ENCODE results near the gene IRF2BPL. TPM values are rescaled to one million over a fixed set of nuclear protein-coding genes. Genes with fewer than 3 reads are reported as not detected.

Gene IRF2BPL
- total RNA-seq, 1 donor, result 21.6 TPM

DNA sequence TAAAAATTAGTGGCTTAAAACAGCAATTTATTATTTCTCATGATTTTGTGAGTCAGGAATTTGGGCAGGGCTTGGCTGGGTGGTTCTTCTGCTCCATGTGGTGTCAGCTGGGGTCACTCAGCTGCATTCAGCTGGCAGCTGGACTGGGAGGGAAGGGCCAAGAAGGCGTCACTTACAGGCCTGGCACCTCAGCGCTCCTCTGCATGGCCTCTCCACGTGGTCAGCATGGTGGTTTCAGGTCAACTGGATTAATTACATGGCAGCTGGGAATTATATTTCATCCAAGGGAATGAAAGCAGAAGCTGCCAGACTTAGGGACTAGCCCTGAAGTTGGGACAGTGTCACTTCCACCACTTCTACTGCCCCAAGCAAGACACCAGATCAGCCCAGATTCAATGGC lies 27.5 kb upstream of the IRF2BPL start:
- H3K4me3 ChIP-seq (ENCODE audit: low read depth, low read length), result no peak overlapping the region
- no peak for DNase-seq (ENCODE audit: low read depth)
- TF ChIP-seq, protein P1, sequence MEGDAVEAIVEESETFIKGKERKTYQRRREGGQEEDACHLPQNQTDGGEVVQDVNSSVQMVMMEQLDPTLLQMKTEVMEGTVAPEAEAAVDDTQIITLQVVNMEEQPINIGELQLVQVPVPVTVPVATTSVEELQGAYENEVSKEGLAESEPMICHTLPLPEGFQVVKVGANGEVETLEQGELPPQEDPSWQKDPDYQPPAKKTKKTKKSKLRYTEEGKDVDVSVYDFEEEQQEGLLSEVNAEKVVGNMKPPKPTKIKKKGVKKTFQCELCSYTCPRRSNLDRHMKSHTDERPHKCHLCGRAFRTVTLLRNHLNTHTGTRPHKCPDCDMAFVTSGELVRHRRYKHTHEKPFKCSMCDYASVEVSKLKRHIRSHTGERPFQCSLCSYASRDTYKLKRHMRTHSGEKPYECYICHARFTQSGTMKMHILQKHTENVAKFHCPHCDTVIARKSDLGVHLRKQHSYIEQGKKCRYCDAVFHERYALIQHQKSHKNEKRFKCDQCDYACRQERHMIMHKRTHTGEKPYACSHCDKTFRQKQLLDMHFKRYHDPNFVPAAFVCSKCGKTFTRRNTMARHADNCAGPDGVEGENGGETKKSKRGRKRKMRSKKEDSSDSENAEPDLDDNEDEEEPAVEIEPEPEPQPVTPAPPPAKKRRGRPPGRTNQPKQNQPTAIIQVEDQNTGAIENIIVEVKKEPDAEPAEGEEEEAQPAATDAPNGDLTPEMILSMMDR (IDR thresholded peaks at IDR 0.05; ENCODE audit: insufficient read depth, low read length), result no peak

DNA sequence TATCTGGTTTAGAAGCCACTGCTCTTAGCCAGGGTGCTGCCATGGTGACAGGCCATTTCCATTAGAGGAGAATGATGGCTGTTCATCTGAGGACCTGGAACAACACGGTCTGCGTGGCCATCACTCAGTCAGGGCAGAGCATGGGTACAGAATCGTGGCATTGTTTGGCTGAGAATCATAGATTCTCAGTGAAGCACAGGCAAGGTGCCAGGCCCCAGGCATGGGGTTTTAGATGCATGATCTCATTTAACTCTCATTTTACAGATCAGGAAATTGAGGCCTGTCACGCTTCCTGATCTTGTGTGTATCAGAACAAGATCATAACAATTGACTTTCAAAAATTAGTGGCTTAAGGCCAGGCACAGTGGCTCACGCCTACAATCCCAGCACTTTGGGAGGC lies 26.8 kb upstream of the IRF2BPL start:
- TF ChIP-seq, protein P1 (IDR thresholded peaks at IDR 0.05; ENCODE audit: insufficient read depth, low read length), result no peak
- H3K4me3 ChIP-seq (ENCODE audit: low read depth, low read length), result no peak overlapping the region
- DNase-seq (ENCODE audit: low read depth), result no peak

DNA sequence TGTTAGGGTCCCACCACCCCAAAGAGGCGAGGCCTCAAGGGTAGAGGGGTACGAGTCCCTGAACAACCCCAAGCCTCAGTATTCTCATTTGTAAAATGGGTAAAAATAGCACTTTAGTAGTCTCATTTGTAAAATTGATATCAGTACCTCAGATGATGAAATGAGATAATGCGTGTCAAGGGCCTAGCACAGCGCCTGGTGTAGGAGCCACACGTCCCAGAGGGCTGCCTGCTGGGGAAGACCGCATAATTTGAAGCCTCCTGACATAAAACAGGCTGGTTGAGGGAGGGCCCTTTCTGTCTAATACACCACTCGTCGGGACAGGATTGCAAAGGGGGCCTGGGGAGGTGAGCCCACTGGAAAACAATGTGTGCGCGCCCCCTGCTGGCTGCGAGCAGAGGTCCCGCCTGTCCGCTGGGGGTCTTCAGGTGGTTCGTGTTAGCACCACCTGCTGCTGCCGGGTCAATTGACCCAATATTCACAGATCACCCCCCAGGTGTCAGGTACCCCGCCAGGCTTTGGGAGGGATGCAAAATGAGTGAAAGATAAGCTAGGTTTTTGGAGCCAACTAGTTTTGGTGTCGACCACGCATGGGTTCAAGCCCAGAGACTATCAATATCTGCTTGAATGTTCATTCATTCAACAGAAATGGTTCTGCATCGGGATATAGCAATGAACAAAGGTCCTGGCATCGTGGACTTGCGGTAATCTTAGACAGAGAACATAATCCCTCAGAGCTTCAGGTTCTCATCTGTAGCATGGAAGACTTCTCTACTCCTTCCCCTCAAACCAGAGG lies 24.7 kb upstream of the IRF2BPL start:
- TF ChIP-seq, protein P1 (IDR thresholded peaks at IDR 0.05; ENCODE audit: insufficient read depth, low read length), result peak; percentile 70
- DNase-seq (ENCODE audit: low read depth), result peak; percentile 52
- H3K4me3 ChIP-seq (ENCODE audit: low read depth, low read length), result no peak overlapping the region

DNA sequence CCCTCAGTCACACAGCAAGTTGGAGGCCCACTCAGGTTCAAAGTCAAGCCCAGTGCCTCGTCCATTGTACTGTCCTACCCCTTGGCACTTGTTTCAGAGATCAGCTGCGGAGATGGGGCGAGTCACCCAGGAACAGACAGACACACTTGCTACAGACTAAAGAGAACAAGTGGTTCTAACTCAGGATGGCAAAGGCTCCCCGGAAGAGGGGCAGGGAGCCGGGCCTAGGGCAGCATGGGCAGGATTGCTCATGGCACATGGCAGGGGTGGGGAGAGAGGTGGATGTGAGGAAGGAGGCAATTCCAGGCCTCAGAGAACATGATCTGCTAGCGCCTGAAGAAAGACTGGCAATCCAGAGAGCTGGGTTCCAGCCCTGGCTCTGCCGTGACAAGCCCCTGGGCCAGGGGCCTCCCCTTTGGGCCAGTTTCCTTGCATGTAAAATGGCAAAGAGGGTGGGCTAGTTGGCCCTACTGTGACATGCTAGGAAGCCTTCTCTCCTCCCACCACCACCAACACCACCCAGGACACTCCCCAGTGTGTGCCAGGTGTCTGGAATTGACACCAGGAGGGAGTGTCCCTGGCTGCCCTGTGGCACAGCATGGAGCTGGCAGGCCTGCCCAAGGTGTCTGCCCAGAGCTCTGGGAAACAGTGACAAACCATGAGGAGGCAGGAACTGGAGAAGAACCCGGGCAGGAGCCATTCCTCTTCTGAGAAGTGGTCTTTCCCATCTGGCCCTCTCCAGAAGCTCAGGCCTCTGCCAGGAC lies 24.0 kb upstream of the IRF2BPL start:
- H3K4me3 ChIP-seq (ENCODE audit: low read depth, low read length), result no peak overlapping the region
- TF ChIP-seq, protein P1 (IDR thresholded peaks at IDR 0.05; ENCODE audit: insufficient read depth, low read length), result no peak
- DNase-seq (ENCODE audit: low read depth), result no peak

DNA sequence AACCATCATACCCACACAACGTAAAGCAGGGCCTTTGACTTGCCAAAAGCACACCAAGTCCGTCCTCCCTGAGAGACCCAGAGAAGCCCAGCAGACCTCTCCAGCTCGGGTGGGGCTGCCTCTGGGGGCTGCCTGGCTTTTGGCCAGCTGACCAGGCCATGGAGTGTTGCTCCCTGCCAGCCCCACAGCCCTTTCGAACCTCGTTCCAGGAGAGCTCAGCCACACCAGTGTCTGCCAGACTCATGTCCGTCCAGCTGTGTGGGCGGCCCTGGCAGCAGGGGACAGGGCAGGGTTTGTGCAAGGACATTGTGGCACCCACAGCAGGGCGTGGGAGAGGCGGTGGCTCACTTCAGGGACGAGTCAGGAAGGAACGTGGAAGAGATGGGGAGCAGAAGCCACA lies 22.6 kb upstream of the IRF2BPL start:
- no peak overlapping the region for H3K4me3 ChIP-seq (ENCODE audit: low read depth, low read length)
- DNase-seq (ENCODE audit: low read depth), result peak; percentile 40
- TF ChIP-seq, protein P1 (IDR thresholded peaks at IDR 0.05; ENCODE audit: insufficient read depth, low read length), result no peak

DNA sequence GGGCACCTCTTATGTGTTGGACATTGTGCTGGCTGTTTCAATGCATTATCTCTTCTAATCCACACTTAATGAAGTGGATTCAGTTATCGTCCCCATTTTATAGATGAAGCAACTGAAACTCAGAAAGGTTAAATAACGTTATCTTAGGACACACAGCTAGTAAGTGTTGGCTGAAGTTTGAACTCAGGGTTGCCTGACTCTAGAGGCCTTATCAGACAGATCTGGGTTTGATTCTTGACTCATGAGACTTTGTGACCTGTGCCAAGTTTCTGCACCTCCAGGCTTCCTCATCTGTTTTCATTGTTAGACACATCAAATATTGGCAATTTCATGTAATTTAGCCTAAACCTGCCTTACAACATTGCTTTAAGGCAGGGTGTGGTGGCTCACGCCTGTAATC lies 18.2 kb upstream of the IRF2BPL start:
- TF ChIP-seq, protein P1 (IDR thresholded peaks at IDR 0.05; ENCODE audit: insufficient read depth, low read length), result no peak
- peak; percentile 37 for DNase-seq (ENCODE audit: low read depth)
- H3K4me3 ChIP-seq (ENCODE audit: low read depth, low read length), result no peak overlapping the region
